GM18858 (cell line): Measurements from ENCODE around the gene MAP4K4.
"Not testable (repeated sequence)": the region's sequence is repeated elsewhere in the genome, so short reads cannot be mapped to it uniquely, and the experiment has no call there.

Experiments used
- ATAC-seq: cut with Tn5 transposase; IDR thresholded peaks from one replicate; pipeline ENCODE4 v1.9.1; 2021; ENCODE audit not compliant: unreplicated experiment

Gene MAP4K4

GRCh38 chr2:101741775-101742520, 44.4 kb downstream of the MAP4K4 start:
- no peak for ATAC-seq

- ATAC-seq, result no peak
Measured at GRCh38 chr2:101742547-101742946, 45.0 kb downstream of the MAP4K4 start.

GRCh38 chr2:101743288-101743687, 45.8 kb downstream of the MAP4K4 start:
- no peak for ATAC-seq

- ATAC-seq, result no peak
Measured at GRCh38 chr2:101744832-101745231, 47.3 kb downstream of the MAP4K4 start.

- ATAC-seq, result no peak
Measured at GRCh38 chr2:101745711-101746694, 48.5 kb downstream of the MAP4K4 start.

GRCh38 chr2:101748000-101748399, 50.5 kb downstream of the MAP4K4 start:
- ATAC-seq, result no peak

GRCh38 chr2:101748462-101748861, 51.0 kb downstream of the MAP4K4 start:
- not testable (repeated sequence) for ATAC-seq

GRCh38 chr2:101750688-101751087, 53.2 kb downstream of the MAP4K4 start:
- ATAC-seq, result no peak

GRCh38 chr2:101751276-101751815, 53.8 kb downstream of the MAP4K4 start:
- ATAC-seq, result no peak

- peak; percentile 64 for ATAC-seq
Measured at GRCh38 chr2:101751875-101752619, 54.5 kb downstream of the MAP4K4 start.

- no peak for ATAC-seq
Measured at GRCh38 chr2:101752716-101753616, 55.5 kb downstream of the MAP4K4 start.

- peak; percentile 30 for ATAC-seq
Measured at GRCh38 chr2:101753720-101754490, 56.4 kb downstream of the MAP4K4 start.

GRCh38 chr2:101754618-101755017, 57.1 kb downstream of the MAP4K4 start:
- ATAC-seq, result no peak

- no peak for ATAC-seq
Measured at GRCh38 chr2:101756266-101756665, 58.8 kb downstream of the MAP4K4 start.

GRCh38 chr2:101758001-101758400, 60.5 kb downstream of the MAP4K4 start:
- peak; percentile 39 for ATAC-seq

- ATAC-seq, result no peak
Measured at GRCh38 chr2:101759162-101759561, 61.7 kb downstream of the MAP4K4 start.

- no peak for ATAC-seq
Measured at GRCh38 chr2:101762451-101763171, 65.1 kb downstream of the MAP4K4 start.
